Hepatocyte (in vitro differentiated cells): ENCODE measurements around the gene GPX4. TPM values are rescaled to one million over a fixed set of nuclear protein-coding genes. Genes with fewer than 3 reads are reported as not detected.

Source experiments
- DNase-seq: peaks from one replicate; pipeline ENCODE4 v3.0.0-alpha.2; 2016; ENCODE audit warnings: low spot score
- H2AFZ ChIP-seq: fragments of 200-600 bp; sonication (generic); 2 replicates; pipeline ENCODE4 v1.6.0; 2016; ENCODE audit warnings: antibody characterized with exemption, mild to moderate bottlenecking
- H3K27ac ChIP-seq: fragments of 200-600 bp; sonication (generic); 2 replicates; pipeline ENCODE4 v1.5.1; 2016; ENCODE audit warnings: mild to moderate bottlenecking
- H3K27me3 ChIP-seq: fragments of 200-600 bp; sonication (generic); 2 replicates; pipeline ENCODE4 v1.6.1; 2016
- H3K36me3 ChIP-seq: fragments of 200-600 bp; sonication (generic); replicated peaks from 2 replicates; pipeline ENCODE4 v1.5.1; 2016; ENCODE audit warnings: low read depth; ENCODE audit not compliant: insufficient read depth
- H3K4me1 ChIP-seq: fragments of 200-600 bp; sonication (generic); 2 replicates; pipeline ENCODE4 v1.5.1; 2016; ENCODE audit warnings: mild to moderate bottlenecking, moderate library complexity; ENCODE audit not compliant: insufficient read depth
- H3K4me2 ChIP-seq: fragments of 200-600 bp; sonication (generic); 2 replicates; pipeline ENCODE4 v1.6.0; 2016
- H3K4me3 ChIP-seq: fragments of 200-600 bp; sonication (generic); 2 replicates; pipeline ENCODE4 v1.5.1; 2016; ENCODE audit warnings: mild to moderate bottlenecking
- H3K79me2 ChIP-seq: fragments of 200-600 bp; sonication (generic); 2 replicates; pipeline ENCODE4 v1.6.0; 2017; ENCODE audit warnings: mild to moderate bottlenecking
- H3K9me2 ChIP-seq: fragments of 200-600 bp; sonication (generic); replicated peaks from 2 replicates; pipeline ENCODE4 v1.6.0; 2017; ENCODE audit warnings: mild to moderate bottlenecking; ENCODE audit not compliant: insufficient read depth
- H3K9me3 ChIP-seq: fragments of 200-600 bp; sonication (generic); 2 replicates; pipeline ENCODE4 v1.5.1; 2016; ENCODE audit warnings: low read depth, mild to moderate bottlenecking
- H4K20me1 ChIP-seq: fragments of 200-600 bp; sonication (generic); 2 replicates; pipeline ENCODE4 v1.6.0; 2016; ENCODE audit warnings: mild to moderate bottlenecking; ENCODE audit not compliant: insufficient read depth, poor library complexity, severe bottlenecking
- CTCF ChIP-seq: fragments of 200-600 bp; sonication (generic); IDR thresholded peaks from 2 replicates; pipeline ENCODE4 v1.5.1; 2016; ENCODE audit warnings: antibody characterized with exemption, mild to moderate bottlenecking; ENCODE audit not compliant: poor library complexity
- EZH2 ChIP-seq: fragments of 200-600 bp; sonication (generic); IDR thresholded peaks from 2 replicates; pipeline ENCODE4 v1.6.1; 2016; ENCODE audit warnings: antibody characterized with exemption, mild to moderate bottlenecking, borderline replicate concordance
- EZH2phosphoT487 ChIP-seq: fragments of 200-600 bp; sonication (generic); IDR thresholded peaks from one replicate; pipeline ENCODE4 v1.6.1; 2018; ENCODE audit warnings: antibody characterized with exemption, mild to moderate bottlenecking, low read depth, moderate library complexity; ENCODE audit not compliant: unreplicated experiment, severe bottlenecking
- WGBS: methylation state at CpG from one replicate; pipeline ENCODE4 v1.1.6; 2016; ENCODE audit warnings: low lambda C conversion rate; ENCODE audit errors: missing lambda C conversion rate; 5-methylcytosine and 5-hydroxymethylcytosine counted together
- polyA plus RNA-seq: library from polyadenylated mRNA; unstranded; fragments of >200 nt; fragmentation: Nextera tagmentation; extraction: Ambion mirVana; gene quantifications from 2 replicates; pipeline ENCODE4 v1.2.1, GENCODE V29; 2016
- total RNA-seq: library from RNA; depleted of rRNA; stranded (reverse); fragments of >200 nt; gene quantifications from 2 replicates; pipeline ENCODE4 v1.2.3, GENCODE V29; 2014

The GPX4 gene
- total and polyA plus RNA-seq, 2 experiments from 2014 or later: 539 to 735 TPM

- H3K79me2 ChIP-seq: peaks cover 21% of the 10 kb centered on the region
- no peak overlapping the region for H2AFZ ChIP-seq
- H3K4me2 ChIP-seq: no peak overlapping the region
- no peak for DNase-seq
- WGBS: 94% methylated on average over 8 of the region's 17 CpGs
- H3K36me3 ChIP-seq: no peaks in the 10 kb centered on the region
- no peaks in the 10 kb centered on the region for H3K27me3 ChIP-seq
- peaks cover 3% of the 10 kb centered on the region for H4K20me1 ChIP-seq
- no peaks in the 10 kb centered on the region for H3K9me3 ChIP-seq
- H3K4me1 ChIP-seq: peaks cover 22% of the 10 kb centered on the region
- no peak for TF ChIP-seq EZH2phosphoT487
- no peak for TF ChIP-seq CTCF
- no peak for TF ChIP-seq EZH2
- no peaks in the 10 kb centered on the region for H3K9me2 ChIP-seq
- H3K4me3 ChIP-seq: no peak overlapping the region
- no peak overlapping the region for H3K27ac ChIP-seq
These were observed 31.7 kb downstream of the GPX4 start for GRCh38 chr19:1135454-1135853.

- peaks cover 16% of the 10 kb centered on the region for H3K79me2 ChIP-seq
These were observed 32.4 kb downstream of the GPX4 start for GRCh38 chr19:1136201-1136600.

GRCh38 chr19:1136621-1137317, 33.0 kb downstream of the GPX4 start:
- H3K27ac ChIP-seq: no peak overlapping the region
- H3K9me2 ChIP-seq: no peaks in the 10 kb centered on the region
- peaks cover 12% of the 10 kb centered on the region for H3K4me1 ChIP-seq
- no peak overlapping the region for H3K4me3 ChIP-seq
- H3K9me3 ChIP-seq: no peaks in the 10 kb centered on the region
- no peaks in the 10 kb centered on the region for H3K27me3 ChIP-seq
- no peaks in the 10 kb centered on the region for H4K20me1 ChIP-seq
- WGBS: 87% methylated on average over 13 of the region's 25 CpGs
- no peak for DNase-seq
- H3K36me3 ChIP-seq: no peaks in the 10 kb centered on the region
- no peak overlapping the region for H2AFZ ChIP-seq
- H3K79me2 ChIP-seq: peaks cover 11% of the 10 kb centered on the region
- no peak overlapping the region for H3K4me2 ChIP-seq
- TF ChIP-seq CTCF (no peak), EZH2phosphoT487 (no peak), EZH2 (no peak)

More at GRCh38 chr19:1136201-1136600, 32.4 kb downstream of the GPX4 start:
- 79% methylated on average over 12 of the region's 12 CpGs for WGBS
- no peaks in the 10 kb centered on the region for H3K9me3 ChIP-seq
- no peaks in the 10 kb centered on the region for H3K9me2 ChIP-seq
- H3K27me3 ChIP-seq: no peaks in the 10 kb centered on the region
- H3K4me3 ChIP-seq: no peak overlapping the region
- no peaks in the 10 kb centered on the region for H3K36me3 ChIP-seq
- H3K27ac ChIP-seq: no peak overlapping the region
- H2AFZ ChIP-seq: no peak overlapping the region
- no peak for DNase-seq
- peaks cover 17% of the 10 kb centered on the region for H3K4me1 ChIP-seq
- peaks cover 3% of the 10 kb centered on the region for H4K20me1 ChIP-seq
- TF ChIP-seq CTCF (no peak), EZH2 (no peak), EZH2phosphoT487 (no peak)
- no peak overlapping the region for H3K4me2 ChIP-seq
